Adrenal gland (tissue), 12 donors: ENCODE results near the gene QSOX1. TPM values are rescaled to one million over a fixed set of nuclear protein-coding genes. Genes with fewer than 3 reads are reported as not detected.

ENCODE experiments used
- DNase-seq, 7 donors: peaks; one replicate each; pipeline ENCODE4 v3.0.0-alpha.2; 2019 to 2020
- H3K27ac ChIP-seq, 5 donors: fragments of 200-600 bp; sonication (generic) in 4 of 5; 1 replicate in 3 of 5; 2 replicates in 2 of 5; pipeline versions ENCODE4 v1.5.1 to v1.8.0; 2016 to 2020; ENCODE audit warnings: mild to moderate bottlenecking in 1 of 5
- H3K27me3 ChIP-seq: fragments of 200-600 bp; 2 replicates; pipeline ENCODE4 v1.8.0; 2021
- H3K36me3 ChIP-seq, 2 donors: fragments of 200-600 bp; replicated peaks in 1 of 2; 1 replicate in 1 of 2; 2 replicates in 1 of 2; pipeline versions ENCODE4 v1.5.1 to v1.8.0; 2018 to 2022
- H3K4me1 ChIP-seq, 2 donors: fragments of 200-600 bp; replicated peaks in 1 of 2; 1 replicate in 1 of 2; 2 replicates in 1 of 2; pipeline versions ENCODE4 v1.5.1 to v1.8.0; 2018 to 2021
- H3K4me3 ChIP-seq, 4 donors: fragments of 200-600 bp; sonication (generic) in 3 of 4; one replicate each; pipeline ENCODE4 v1.5.1; 2016 to 2018
- H3K9me3 ChIP-seq, 3 donors: fragments of 200-600 bp; sonication (generic) in 1 of 3; replicated peaks in 1 of 3; 1 replicate in 2 of 3; 2 replicates in 1 of 3; pipeline versions ENCODE4 v1.5.1 to v1.8.0; 2016 to 2021
- CTCF ChIP-seq, 6 experiments: fragments of 450-650 bp in 4 of 6; fragments of 200-600 bp in 2 of 6; sonication (generic) in 1 of 6; IDR thresholded peaks; 1 replicate in 5 of 6; 2 replicates in 1 of 6; pipeline versions ENCODE4 v1.5.1 to v1.8.0; 2016 to 2021; ENCODE audit warnings: antibody characterized with exemption in 6 of 6, mild to moderate bottlenecking in 2 of 6, moderate library complexity in 1 of 6
- POLR2A ChIP-seq, 2 donors: fragments of 450-650 bp; IDR thresholded peaks; one replicate each; pipeline ENCODE4 v1.6.1; 2017; ENCODE audit warnings: antibody characterized with exemption in 2 of 2, mild to moderate bottlenecking in 2 of 2, moderate library complexity in 1 of 2
- WGBS, 4 donors: extraction: QIAGEN DNeasy Blood & Tissue Kit in 2 of 4; methylation state at CpG; one replicate each; pipeline versions ENCODE4 v1.1.5 to v1.1.7; 2013 to 2017; 5-methylcytosine and 5-hydroxymethylcytosine counted together
- intact Hi-C, 2 donors: fragments of 100-400 bp; cut with DNase I; formaldehyde crosslinking; loops; one replicate each; pipeline versions ENCODE4 v1.14.1 to v1.15.0; 2022 to 2023
- polyA plus RNA-seq, 3 donors: library from polyadenylated mRNA; stranded (reverse); fragments of 200-250 nt in 2 of 3; fragments of 350-450 nt in 1 of 3; fragmentation: Illumina TruSeq in 1 of 3; extraction: RNeasy Lipid Tissue Mini Kit (QIAGEN cat#74804) in 1 of 3; gene quantifications; one replicate each; pipeline ENCODE4 v1.2.3, GENCODE V29; 2013 to 2014
- total RNA-seq, 9 donors: library from RNA; depleted of rRNA in 4 of 9; stranded (reverse); fragments of >200 nt in 4 of 9; fragments of 120-200 nt in 1 of 9; fragmentation: NEBNext Ultra II Directional in 1 of 9; extraction: Animal tissue kit (Norgen Biotek cat#: 25700) in 1 of 9; gene quantifications; one replicate each; pipeline versions ENCODE4 v1.1.0 to v1.2.4, GENCODE V29; 2013 to 2023
- donor health status: healthy with polysubstance abuse.
- donor health status: Bipolar disorder and iron deficiency.
- donor health status: DM: yes; HTN: yes; CAD: no.
- donor health status: DM: no; HTN: no; CAD: no.
- donor health status: DM: no; HTN: no; CAD: no.
- donor health status: DM: yes; HTN: yes; CAD: no.

The QSOX1 gene
- total and polyA plus RNA-seq, 12 donors: 33.7 to 234 (median 129) TPM

GRCh38 chr1:180135535-180135934 is 19.1 kb upstream of the QSOX1 start:
- intact Hi-C loops: no loop called here
- H3K36me3 ChIP-seq: no peaks in the 10 kb centered on the region
- no peaks in the 10 kb centered on the region for H3K4me1 ChIP-seq
- no peak for TF ChIP-seq CTCF (IDR thresholded peaks at IDR 0.05)
- no peak for TF ChIP-seq POLR2A (IDR thresholded peaks at IDR 0.05)
- no peaks in the 10 kb centered on the region for H3K9me3 ChIP-seq
- no peak for DNase-seq
- no peak overlapping the region for H3K4me3 ChIP-seq
- WGBS, 4 donors: 38 to 52% (median 44%) methylated on average over 1 of the region's 1 CpG
- H3K27me3 ChIP-seq: no peaks in the 10 kb centered on the region
- H3K27ac ChIP-seq: no peak overlapping the region

GRCh38 chr1:180136331-180136967 is 18.2 kb upstream of the QSOX1 start:
- Histone ChIP-seq H3K4me3 (no peak overlapping the region), H3K27me3 (no peaks in the 10 kb centered on the region), H3K9me3 (no peaks in the 10 kb centered on the region), H3K27ac (no peak overlapping the region), H3K36me3 (no peaks in the 10 kb centered on the region), H3K4me1 (no peaks in the 10 kb centered on the region)
- DNase-seq: no peak
- TF ChIP-seq CTCF (IDR thresholded peaks at IDR 0.05) (no peak), POLR2A (IDR thresholded peaks at IDR 0.05) (no peak)
- intact Hi-C loops: no loop called here
- 72 to 80% (median 77%) methylated on average over 4 of the region's 4 CpGs for WGBS, 4 donors

GRCh38 chr1:180136968-180137356 is 17.7 kb upstream of the QSOX1 start:
- H3K9me3 ChIP-seq: no peaks in the 10 kb centered on the region
- no peaks in the 10 kb centered on the region for H3K36me3 ChIP-seq
- TF ChIP-seq POLR2A (IDR thresholded peaks at IDR 0.05) (no peak), CTCF (IDR thresholded peaks at IDR 0.05) (no peak)
- no peak for DNase-seq
- intact Hi-C loops: no loop called here
- H3K27ac ChIP-seq: no peak overlapping the region
- H3K27me3 ChIP-seq: no peaks in the 10 kb centered on the region
- no peak overlapping the region for H3K4me3 ChIP-seq
- H3K4me1 ChIP-seq: no peaks in the 10 kb centered on the region

GRCh38 chr1:180137776-180138175 is 16.9 kb upstream of the QSOX1 start:
- DNase-seq: no peak

More at GRCh38 chr1:180137776-180138175, 16.9 kb upstream of the QSOX1 start:
- H3K4me1 ChIP-seq: no peaks in the 10 kb centered on the region
- no peak for TF ChIP-seq CTCF (IDR thresholded peaks at IDR 0.05)
- TF ChIP-seq POLR2A (IDR thresholded peaks at IDR 0.05): no peak
- no peaks in the 10 kb centered on the region for H3K27me3 ChIP-seq
- H3K4me3 ChIP-seq: no peak overlapping the region
- H3K27ac ChIP-seq: no peak overlapping the region
- WGBS, 4 donors: 59 to 71% (median 66%) methylated on average over 2 of the region's 2 CpGs
- intact Hi-C loops: no loop called here
- no peaks in the 10 kb centered on the region for H3K9me3 ChIP-seq
- H3K36me3 ChIP-seq: no peaks in the 10 kb centered on the region
